SKM-1 treated with dmso at 0.1 percent for 144 hours (cell line): Measurements from ENCODE around the gene SEMA3B.
"Not testable (repeated sequence)": the region's sequence is repeated elsewhere in the genome, so short reads cannot be mapped to it uniquely, and the experiment has no call there.

Experiments used
- DNase-seq: peaks from one replicate; lab custom pipeline; 2025; ENCODE audit not compliant: unreplicated experiment; lab: John Stamatoyannopoulos, UW

The SEMA3B gene

DNA sequence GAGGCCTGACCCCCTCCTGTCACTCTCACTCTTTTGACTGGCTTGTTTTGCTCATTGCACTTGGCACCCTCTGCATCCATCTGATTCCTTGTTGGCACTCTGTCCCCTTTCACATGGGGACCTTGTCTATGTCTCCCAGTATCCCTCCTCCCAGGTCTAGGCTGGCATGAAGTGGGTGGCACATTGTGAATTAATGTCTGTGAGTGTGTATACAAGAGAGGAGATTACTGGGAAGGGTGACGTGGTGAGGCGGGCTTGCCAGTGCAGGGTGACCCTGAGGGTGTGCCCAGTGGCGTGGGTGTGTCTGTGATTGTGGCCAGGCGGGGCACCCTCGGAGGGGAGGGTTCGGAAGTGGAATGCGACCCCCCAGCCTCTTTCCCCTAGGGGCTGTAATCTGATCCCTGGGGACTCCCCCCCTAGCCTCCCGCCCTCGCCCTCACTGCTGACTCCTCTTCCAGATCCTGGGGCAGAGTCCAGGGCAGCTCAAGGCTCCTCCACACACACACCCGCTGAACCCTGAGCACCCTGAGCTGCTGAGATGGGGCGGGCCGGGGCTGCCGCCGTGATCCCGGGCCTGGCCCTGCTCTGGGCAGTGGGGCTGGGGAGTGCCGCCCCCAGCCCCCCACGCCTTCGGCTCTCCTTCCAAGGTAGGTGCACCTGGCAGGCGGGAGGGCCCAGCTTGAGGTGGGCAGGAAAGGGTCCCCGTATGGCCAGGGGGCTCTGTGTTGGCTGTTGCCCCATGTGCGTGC lies at the start of gene SEMA3B:
SEMA3B (plus strand) TSS at position 445 of the 749 bp plus-strand sequence; CDS start at position 539, 94 bp downstream.
- no peak for DNase-seq

DNA sequence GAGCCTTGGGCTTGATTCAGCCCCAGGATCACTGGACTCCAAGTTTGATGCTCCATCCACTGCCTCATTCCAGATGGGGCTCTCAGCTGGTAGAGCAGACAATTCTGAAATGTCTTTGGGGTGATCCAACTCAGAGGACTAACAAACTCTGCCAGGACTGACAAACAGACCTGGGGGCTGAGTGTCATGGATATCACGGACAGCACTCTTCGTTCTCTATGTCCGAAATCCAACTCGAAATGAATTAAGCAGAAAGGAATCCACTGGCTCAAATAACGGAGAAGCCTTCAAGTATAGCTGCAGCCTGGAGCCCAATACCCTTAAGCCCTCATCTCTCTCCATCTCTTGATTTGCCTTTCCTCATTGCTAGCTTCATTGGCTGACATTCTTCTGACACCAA lies 49.7 kb upstream of the SEMA3B start:
- no peak for DNase-seq

DNA sequence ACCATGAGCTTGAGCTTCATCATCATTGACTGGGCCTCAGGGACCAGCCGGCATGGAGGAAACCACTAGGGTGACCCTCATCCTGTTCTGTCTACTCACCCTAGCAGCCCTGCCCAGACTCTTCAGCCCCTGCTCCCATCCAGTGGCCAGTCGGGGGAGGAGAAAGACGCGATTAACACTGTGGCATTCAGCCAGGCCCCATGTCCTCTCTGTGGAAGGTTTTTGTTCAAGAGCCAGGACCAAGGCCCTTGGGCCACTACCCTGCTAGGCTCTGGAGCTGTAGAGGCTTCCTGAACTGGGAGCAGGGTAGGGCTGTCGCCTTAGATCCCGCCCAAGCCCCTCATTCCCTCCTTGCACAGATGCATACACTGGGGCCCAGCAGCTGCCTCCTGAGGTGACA lies 48.8 kb upstream of the SEMA3B start:
- DNase-seq, result no peak

DNA sequence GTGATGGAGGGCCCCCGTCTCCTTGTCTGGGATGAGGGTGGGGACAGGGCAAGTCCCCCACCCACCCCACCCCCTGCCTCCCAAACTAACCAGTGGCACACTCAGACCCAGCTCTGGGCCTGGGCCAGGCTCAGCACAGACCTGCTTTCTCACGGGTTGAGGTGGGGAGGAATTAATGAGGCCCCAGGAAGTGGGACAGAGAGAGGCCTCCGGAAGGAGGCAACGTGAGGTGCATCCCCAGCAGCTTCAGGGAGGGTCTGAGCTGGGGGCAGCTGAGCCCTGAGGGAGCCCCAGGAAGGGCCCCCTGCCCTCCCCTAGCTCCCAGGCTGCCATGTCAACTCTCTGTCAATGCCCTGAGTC lies 47.9 kb upstream of the SEMA3B start:
- no peak for DNase-seq

DNA sequence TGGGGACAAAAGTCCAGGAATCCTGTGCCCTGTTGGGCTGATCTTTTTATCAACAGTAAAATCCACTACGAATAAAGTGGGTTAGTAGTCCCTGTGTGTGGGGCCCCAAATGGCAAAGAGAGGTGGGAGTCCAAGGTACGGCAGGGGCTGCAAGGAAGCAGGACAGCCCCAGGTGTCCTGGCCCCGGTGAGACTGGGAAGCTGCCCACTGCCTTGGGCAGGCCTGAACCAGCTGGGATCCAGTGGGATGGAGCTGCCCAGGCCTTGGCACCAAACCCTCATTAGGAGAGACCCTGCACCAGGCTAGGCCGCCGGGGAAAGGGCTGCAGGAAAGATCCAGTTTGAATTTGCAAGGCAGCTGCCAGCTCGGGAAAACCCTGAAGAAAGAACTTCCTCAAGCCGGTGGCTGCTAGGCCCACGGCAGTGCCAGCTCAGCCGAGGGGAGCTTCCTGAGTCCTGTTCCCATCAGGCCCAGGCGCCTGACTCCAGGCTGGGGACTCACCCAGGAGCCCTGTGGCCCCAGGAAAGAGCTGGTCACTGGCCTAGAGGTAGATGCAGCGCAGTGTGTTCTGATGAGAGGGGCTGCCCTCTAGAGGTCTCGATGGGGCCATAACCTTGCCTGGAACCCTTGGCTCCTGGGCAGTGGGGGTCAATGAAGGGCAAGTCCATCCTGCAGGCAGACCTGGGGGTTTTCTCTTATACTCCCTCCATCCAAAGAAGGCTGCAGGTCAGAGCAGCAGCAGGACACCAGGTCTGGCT lies 47.4 kb upstream of the SEMA3B start:
- DNase-seq, result no peak

DNA sequence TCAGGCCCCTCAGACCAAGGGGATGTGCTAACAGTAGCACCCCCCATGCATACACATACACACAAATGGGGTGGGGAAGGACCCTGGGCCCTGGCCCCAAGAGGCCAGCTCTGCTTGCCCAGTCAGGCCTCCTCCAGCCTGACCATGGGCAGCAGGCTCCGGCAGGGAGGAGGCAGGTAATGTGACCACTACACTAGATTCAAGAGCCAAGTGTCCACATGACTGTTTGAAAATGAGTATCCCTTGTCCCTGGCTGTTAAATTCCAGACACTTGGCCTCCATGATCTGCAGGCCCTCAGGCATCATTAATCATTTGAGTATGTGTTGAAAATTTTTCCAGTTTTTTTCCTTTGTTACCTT lies 46.8 kb upstream of the SEMA3B start:
- DNase-seq, result no peak

DNA sequence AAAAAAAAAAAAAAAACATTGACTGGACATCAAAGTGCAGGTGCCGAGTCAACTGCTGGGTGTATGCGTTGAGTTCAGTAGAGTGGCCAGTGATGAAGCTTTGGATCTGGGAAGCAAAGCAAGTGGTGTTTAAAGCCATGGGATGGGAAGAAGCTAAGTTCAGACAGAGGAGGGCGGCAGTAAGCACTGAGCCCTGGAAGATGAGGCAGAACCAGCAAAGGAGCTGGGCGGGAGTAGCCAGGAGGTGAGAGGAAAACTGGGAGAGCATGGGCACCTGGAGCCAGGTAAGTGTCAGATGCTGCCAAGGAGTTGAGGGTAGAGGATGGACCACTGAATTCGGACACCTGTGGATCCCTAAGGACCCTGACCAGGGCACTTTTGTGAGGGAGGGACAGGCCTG lies 44.3 kb upstream of the SEMA3B start:
- DNase-seq, result no peak

DNA sequence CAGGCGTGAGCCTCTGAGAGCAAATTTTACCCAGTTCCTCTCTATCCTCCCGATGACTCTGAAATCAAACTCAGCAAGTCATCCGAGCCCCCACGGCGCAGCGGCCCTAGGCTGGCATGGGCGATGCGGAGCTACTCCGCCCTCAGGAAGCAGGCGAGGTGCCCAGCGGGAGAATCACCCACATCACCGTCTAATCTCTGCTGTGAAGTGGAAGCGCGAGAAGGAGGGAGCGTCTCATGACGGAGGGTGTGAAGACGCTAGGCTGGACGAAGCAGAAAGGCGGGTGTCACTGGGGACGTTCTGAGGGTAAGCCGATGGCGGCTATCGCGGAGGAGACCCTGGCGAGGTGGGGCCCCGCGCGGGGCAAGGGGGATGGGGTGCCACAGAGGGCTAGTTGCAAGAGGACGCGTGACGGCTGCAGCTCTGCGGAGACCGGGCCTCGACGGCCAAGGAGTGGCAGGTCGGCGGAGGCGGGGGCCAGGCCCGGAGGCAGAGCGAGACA lies 42.0 kb upstream of the SEMA3B start:
- DNase-seq, result no peak

DNA sequence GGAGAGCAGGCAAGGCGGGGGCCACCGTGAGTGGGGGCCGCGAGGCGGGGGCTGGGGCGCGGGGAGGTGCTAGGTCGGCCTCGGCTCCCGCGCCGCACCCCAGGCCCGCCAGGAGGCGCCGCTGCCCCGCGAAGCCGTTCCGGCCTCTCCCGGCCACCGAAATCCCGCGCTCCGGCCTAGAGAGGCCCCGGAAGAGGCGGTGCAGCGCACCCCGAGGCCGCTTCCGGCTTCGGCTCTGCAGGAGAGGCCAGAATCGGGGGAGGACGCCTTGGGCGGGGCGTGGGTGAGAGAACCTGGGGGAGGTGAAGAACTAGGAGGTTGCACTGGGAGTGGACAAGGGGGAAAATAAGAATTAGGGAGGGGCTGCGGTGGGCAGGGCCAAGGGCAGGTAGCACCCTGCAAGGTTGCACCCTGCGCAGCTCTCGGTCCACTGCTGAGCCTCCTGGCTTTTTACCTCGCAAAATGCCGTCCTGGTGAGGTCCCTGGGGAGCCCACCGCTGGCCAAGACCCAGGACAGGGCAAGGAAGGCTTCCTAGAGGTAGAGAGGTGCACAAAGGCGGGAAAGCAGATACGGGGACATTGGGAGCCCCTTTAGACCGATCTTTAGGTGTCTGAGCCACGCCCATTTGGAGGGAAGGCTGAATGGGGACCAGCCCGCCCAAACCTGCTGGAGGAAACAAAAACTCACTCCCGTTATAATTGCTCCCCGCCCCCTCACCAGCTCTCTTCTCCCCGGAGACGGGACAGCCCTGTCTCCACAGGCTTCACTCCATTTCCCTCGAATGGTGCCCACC lies 41.4 kb upstream of the SEMA3B start:
- DNase-seq, result peak; percentile 88

DNA sequence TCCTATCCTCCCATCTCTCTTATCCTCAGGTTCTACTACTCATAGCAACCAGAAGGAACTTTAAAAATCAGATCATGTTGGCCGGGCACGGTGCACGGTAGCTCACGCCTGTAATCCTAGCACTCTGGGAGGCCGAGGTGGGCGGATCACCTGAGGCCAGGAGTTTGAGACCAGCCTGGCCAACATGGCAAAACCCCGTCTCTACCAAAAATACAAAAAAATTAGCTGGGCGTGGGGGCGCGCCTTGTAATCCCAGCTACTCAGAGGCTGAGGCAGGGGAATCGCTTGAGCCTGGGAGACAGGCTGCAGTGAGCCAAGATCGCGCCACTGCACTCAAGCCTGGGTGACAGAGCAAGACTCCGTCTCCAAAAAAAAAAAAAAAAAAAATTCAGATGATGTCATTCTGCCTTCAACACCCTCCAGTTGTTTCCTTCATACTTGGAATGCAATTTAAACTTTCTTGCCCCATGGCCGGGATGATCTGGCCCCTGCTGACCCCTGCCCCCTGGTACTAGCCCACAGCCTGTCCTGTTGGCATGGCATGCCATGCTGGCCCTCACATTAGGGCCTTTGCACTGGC lies 40.7 kb upstream of the SEMA3B start:
- DNase-seq, result not testable (repeated sequence)

DNA sequence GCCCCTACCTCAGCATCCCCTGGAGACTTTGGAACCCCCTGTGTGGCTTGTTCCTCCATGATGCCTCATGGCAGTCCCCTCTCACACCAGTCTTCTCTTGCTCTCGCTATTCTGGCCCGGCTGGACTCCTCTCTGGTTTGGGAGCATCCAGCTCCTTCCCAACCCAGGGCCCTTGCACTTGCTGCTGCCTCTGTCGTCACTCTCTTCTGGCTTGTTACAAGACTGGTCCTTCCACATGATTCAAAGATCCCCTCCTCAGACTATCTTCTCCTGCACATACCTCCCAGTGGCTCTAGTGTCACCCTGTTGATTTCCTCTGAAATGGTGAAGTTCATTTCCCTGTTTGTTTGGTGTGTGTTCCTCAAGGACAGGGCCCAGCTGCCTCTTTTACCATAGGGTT lies 39.5 kb upstream of the SEMA3B start:
- no peak for DNase-seq

DNA sequence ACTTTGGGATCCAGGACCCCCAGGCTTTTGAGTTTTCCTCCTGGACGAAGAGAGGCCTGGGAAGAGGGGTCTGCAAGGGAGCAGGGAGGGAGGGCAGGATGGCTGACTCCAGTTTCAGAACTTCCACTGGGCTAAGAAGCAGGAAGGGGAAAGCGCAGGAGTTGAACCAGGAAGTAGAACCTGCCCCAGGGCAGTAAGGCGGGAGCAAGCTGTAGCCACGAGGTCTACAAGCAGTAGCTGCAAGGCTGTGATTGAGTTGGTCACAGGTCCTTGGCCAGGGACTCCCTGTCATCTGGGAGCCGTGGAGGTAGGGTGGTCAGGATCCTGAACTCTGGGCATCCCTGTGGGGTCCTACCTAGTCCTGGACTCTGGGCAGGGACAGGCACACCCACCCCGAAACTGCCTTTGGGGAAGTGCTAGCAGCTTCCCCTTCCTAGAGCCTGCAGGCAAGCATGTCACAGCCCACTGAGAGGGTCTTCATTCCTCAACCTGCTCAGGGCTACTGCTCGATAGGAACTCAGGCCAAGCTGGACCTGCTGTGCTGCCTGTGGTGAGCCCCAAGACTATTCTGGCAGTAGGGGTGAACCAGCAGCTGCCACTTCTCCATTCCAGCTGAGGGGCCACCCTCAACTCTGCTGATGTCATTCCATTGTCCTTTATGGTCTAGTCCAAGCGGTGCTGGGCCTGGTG lies 38.7 kb upstream of the SEMA3B start:
- peak; percentile 30 for DNase-seq

DNA sequence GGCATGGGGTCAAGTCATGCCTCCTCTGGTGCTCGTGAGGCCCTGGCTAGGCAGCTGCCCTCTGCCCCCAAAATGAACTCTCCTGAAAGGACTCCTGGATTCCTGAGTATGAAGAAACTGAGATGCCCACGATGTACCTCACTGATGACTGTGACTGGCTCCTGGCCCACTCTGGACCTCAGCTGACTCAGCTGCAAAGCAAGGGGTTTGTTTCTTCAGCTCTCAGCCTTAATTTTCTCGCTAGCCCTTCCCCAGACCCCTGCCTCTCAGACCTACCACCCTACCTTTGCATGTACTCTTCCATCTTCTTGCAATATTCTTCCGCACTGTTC lies 38.2 kb upstream of the SEMA3B start:
- DNase-seq, result no peak

DNA sequence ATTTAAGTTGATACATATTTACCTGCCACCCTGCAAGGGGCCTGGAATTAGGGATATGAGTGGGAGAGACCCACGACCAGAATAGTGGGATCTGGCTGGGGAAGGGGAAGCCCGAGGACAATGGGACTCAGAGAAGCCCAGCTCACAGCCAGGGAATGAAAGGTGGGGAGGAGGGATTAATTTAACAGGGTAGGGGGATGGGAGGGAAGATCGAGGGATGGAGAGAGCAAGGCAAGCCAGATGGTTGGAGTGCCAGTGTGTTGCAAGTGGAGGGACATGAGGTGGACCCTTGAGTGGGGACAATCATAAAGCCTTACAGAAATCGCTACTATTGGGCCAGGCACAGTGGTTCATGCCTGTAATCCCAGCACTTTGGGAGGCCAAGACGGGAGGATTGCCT lies 37.4 kb upstream of the SEMA3B start:
- no peak for DNase-seq

DNA sequence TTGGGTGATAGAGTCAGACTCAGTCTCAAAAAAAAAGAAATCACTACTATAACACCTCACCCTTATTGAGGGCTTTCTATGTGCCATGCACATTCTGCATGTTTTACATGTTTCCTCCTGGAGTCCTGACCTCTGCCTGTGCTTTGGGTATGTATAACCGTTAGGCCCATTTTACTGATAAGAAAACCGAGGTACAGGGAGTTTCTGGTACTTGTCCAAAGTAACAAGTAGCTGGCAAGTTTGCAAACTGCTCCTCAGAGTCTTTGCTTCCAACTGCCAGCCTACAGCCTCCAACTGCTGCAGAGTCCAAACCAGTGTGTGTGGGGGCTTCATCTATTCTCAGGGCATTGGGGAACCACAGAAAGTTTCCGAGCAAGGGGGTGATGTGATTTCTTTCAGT lies 36.6 kb upstream of the SEMA3B start:
- DNase-seq, result no peak

DNA sequence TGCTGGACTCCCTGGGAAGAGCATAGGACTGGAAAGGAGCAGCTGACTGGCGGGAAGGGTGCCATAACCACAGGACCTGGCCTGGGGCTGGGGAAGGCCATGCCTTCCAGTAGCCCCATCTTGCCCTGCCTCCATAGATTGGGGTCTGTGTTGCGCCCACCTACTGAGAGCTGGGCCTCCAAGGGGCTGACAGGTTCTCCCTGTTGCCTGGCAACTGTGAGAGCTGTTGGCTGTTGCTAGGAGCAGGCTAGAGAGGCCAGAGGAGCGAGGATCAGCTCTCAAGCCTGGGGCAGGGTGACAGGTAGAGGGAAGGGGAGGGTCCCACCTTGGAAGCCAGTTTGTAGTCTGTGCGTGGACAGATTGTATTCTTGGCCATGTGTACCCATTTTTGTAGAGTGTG lies 35.8 kb upstream of the SEMA3B start:
- DNase-seq, result no peak

DNA sequence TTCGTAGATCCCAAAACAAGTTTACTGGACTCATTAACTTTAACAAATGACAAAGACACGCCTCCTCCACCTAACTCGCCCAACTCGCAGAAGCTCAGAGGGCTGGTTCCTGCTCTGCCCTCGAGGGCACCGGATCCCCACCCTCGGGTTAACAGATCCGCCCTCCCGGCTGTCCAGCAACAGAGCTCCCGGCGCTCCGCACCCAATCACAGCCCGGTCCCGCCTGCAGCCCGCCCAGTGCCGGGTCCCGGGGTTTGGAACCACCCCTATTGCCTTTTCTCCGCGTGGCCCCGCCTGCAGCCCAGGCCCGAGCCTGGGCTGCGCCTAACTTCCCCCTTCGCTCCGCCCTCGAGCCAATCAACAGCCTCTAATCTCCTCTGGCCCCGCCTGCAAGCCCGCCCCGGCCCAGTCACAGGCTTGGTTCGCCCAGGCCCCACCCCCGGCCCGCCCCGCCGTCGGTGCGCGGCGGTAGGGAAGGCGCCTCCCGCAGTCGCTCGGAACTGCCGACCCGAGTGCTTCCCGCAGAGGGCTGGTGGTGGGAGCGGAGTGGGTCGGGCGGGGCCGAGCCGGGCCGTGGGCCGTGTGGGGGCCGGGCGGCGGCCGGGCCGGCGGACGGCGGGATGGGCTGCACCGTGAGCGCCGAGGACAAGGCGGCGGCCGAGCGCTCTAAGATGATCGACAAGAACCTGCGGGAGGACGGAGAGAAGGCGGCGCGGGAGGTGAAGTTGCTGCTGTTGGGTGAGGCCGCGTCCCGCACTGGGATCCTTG lies 33.0 kb upstream of the SEMA3B start, which contains the start of gene GNAI2:
GNAI2 (plus strand) TSS at position 489 of the 768 bp plus-strand sequence; CDS start at position 621, 132 bp downstream.
- peak; percentile 99 for DNase-seq

DNA sequence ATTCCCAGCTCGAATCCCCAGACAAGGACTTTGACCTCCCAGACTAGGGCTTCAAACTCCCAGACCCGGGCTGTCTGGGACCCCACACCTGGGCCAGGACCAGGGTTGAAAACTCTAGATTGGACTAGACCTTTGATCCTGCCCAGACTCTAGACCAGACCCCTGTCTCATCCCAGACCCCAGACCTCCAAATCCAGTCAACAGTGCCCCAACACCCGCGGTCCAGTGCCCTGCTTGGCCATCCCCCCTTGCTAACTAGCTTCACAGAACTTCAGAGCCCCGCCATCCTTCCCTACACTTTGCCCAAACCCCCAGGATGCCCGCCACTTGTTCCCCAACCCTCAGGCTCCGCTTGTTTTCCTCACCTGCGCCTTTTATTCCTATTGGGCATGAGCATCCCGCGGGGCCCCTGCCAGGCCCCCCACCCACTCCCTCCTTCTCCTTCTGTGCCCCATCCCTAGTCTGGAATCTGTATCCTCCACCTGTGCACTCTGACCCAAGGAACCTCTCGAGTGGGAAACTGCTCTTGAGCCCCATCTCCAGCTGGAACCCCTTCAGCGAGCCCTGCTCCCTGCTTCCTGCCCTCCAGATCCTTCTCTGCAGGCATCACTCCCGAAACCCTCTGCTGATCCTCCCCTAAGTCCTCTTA lies 32.3 kb upstream of the SEMA3B start:
- no peak for DNase-seq

DNA sequence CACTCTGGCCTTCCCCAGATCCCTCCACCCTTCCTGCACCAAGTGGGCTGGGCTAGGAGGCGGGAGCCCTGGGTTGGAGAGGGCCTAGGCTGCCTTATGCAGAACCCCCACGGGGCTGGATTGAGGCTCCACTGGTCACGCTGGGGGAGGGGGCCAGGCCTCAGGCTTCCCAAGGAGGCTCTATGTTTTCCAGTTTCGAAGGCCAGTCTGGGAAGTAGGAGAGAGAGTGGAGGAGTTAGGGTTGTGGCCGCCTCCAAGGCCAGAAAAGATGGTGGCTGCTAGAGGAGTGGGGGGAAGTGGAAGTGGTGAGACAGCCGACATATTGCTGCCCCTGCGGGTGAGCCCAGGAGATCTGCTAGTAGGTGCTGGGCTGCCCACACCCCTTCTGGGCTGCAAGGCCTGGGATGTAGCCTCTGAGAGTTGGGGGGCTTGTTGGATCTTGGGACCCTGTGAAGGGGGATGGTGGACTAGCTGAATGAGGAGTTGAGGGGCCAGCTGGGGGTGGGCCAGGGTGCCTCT lies 31.8 kb upstream of the SEMA3B start:
- DNase-seq, result no peak
